AG10803 (cell line): ENCODE data around the gene THAP4.

ENCODE experiments used
- DNase-seq: peaks from one replicate; pipeline ENCODE4 v3.0.0; 2010; ENCODE audit warnings: low read depth
- H3K4me3 ChIP-seq: 2 replicates; pipeline ENCODE4 v1.5.1; 2011; ENCODE audit warnings: mild to moderate bottlenecking, low read length, control low read depth
- CTCF ChIP-seq: conservative IDR thresholded peaks from 2 replicates; pipeline ENCODE4 v1.5.1; 2011; ENCODE audit warnings: mild to moderate bottlenecking, low read length, control low read depth, inconsistent platforms

THAP4 gene

GRCh38 chr2:241637018-241637794 is at the start of gene THAP4, which contains the start of gene ATG4B:
THAP4 (minus strand) TSS chr2:241637158; CDS start chr2:241637017, 141 bp downstream.
ATG4B (plus strand) TSS chr2:241637693; CDS start chr2:241637715, 22 bp downstream.
- peak; percentile 83 for DNase-seq
- no peak for TF ChIP-seq CTCF
- peak within 1 kb of the TSS; percentile 84 for H3K4me3 ChIP-seq

GRCh38 chr2:241686324-241686649 is 49.3 kb upstream of the THAP4 start:
- TF ChIP-seq CTCF, result no peak
- DNase-seq, result no peak
- H3K4me3 ChIP-seq, result peak overlapping the region; percentile 81

GRCh38 chr2:241680827-241681599 is 44.1 kb upstream of the THAP4 start:
- DNase-seq, result peak; percentile 98
- no peak overlapping the region for H3K4me3 ChIP-seq
- TF ChIP-seq CTCF, result no peak

DNA sequence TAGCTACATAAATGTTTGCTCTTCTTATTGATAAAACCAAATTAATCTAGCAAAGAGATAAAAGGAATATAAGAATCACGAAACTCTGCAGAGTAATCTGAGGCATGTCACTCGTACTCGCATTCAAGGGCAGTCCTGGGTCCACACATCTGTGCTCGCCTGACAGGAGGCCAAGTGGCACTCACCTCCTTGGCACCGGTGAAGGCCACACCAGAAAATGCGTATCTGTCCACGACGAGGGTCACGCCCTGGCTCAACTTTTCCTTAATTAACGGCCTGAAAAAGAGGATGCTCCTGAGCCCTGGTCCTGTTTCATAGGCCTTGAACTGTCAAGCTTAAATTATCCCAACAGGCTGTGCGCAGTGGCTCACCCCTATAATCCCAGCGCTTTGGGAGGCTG is 43.1 kb upstream of the THAP4 start:
- H3K4me3 ChIP-seq, result no peak overlapping the region
- DNase-seq, result no peak
- TF ChIP-seq CTCF, result no peak

GRCh38 chr2:241678784-241679540 is 42.0 kb upstream of the THAP4 start:
- no peak for TF ChIP-seq CTCF
- no peak overlapping the region for H3K4me3 ChIP-seq
- no peak for DNase-seq

DNA sequence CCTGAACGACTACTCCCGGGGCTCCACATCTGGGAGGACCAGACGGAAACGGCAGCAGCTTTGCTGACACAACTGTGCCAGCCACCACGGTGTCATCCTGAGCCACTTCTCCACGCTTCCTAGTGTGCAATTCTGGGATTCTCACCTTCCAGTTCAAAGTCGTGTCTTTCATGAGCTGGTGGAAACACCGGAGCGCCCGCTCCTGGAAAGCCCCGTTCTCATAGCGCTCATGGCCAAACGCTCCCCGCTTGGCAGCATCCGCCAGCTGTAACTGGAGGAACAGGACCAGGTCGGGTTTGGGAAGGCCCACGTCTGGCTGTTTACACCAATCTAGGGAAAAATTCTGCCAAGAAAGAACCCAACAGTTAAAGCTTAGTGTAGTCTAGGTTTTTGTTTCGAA is 41.3 kb upstream of the THAP4 start:
- no peak for TF ChIP-seq CTCF
- H3K4me3 ChIP-seq, result no peak overlapping the region
- no peak for DNase-seq
